ENCODE measurements around the gene PAAF1.

- TF ChIP-seq CTCF (IDR thresholded peaks at IDR 0.05) (no peak), POLR2A (IDR thresholded peaks at IDR 0.05) (no peak)
Measured at GRCh38 chr11:73854680-73855079, 22.1 kb upstream of the PAAF1 start.

Measured in testis (tissue), 2 donors.